HCT116 (cell line): ENCODE measurements around the gene PAH. TPM values are rescaled to one million over a fixed set of nuclear protein-coding genes. Genes with fewer than 3 reads are reported as not detected.
A peak's percentile ranks its signal among the peaks of the same experiment; 100 is the strongest.

Experiments
- ATAC-seq: fragments of 200-7000 bp; cut with Tn5 transposase; 2 replicates; pipeline ENCODE4 v1.9.1; 2020; ENCODE audit warnings: mild to moderate bottlenecking, moderate library complexity
- BruUV-seq: library from RNA; stranded (reverse); fragments of 400-500 nt; replicated peaks from 2 replicates; lab custom pipeline; 2021; lab: Mats Ljungman, UMichigan
- CTCF ChIA-PET: fragments of 300-600 bp; sonication (Branson Sonifier 250); formaldehyde crosslinking; loops from one replicate; lab custom pipeline; 2021; ENCODE audit warnings: antibody characterized with exemption; lab: Charles Lee
- POLR2A ChIA-PET: fragments of 300-600, 350-600 bp; sonication (Branson Sonifier 250); formaldehyde crosslinking; loops from one replicate; lab custom pipeline; 2021; ENCODE audit warnings: antibody characterized with exemption; lab: Charles Lee
- RAD21 ChIA-PET, 2 experiments: fragments of 300-600 bp; sonication (Branson Sonifier 250); formaldehyde crosslinking; loops; one replicate each; lab custom pipeline; 2023; ENCODE audit warnings: low total read pairs in 2 of 2; ENCODE audit not compliant: uncharacterized antibody in 2 of 2, unreplicated experiment in 2 of 2, low non-redundant PET in 1 of 2; lab: Charles Lee
- DNase-seq: peaks from one replicate; pipeline ENCODE4 v3.0.0-alpha.2; 2010; ENCODE audit warnings: low read depth, low spot score
- H2AFZ ChIP-seq: fragments of 200-600 bp; shearing (Covaris generic), sonication (generic); 2 replicates; pipeline ENCODE4 v1.6.1; 2017; ENCODE audit warnings: low read depth, mixed run types, mixed read lengths, antibody characterized with exemption, low read length; ENCODE audit not compliant: poor library complexity, severe bottlenecking
- H3K27ac ChIP-seq: 2 replicates; pipeline ENCODE4 v1.5.1; 2012; ENCODE audit warnings: low read depth, low read length
- H3K27me3 ChIP-seq: fragments of 200-600 bp; sonication (generic); 2 replicates; pipeline ENCODE4 v1.6.1; 2016; ENCODE audit warnings: mixed run types, low read length, mixed read lengths; ENCODE audit not compliant: insufficient read depth
- H3K36me3 ChIP-seq, 2 experiments: fragments of 200-500 bp in 1 of 2; fragments of 200-600 bp in 1 of 2; sonication (Bioruptor generic) in 1 of 2; sonication (generic) in 1 of 2; 2 replicates each; pipeline versions ENCODE4 v1.5.1 to v1.6.1; 2014 to 2016; ENCODE audit warnings: low read length in 2 of 2, inconsistent platforms in 1 of 2, mixed read lengths in 1 of 2, mixed run types in 1 of 2; ENCODE audit not compliant: insufficient read depth in 2 of 2, control insufficient read depth in 1 of 2
- H3K4me1 ChIP-seq, 2 experiments: fragments of 200-600 bp in 1 of 2; sonication (generic) in 1 of 2; 2 replicates each; pipeline versions ENCODE4 v1.5.1 to v1.6.1; 2012 to 2017; ENCODE audit warnings: low read length in 2 of 2, inconsistent platforms in 1 of 2, mild to moderate bottlenecking in 1 of 2, mixed read lengths in 1 of 2, mixed run types in 1 of 2, moderate library complexity in 1 of 2; ENCODE audit not compliant: insufficient read depth in 2 of 2, control insufficient read depth in 1 of 2
- H3K4me2 ChIP-seq: fragments of 200-600 bp; sonication (generic); 2 replicates; pipeline ENCODE4 v1.6.1; 2017; ENCODE audit warnings: mixed run types, low read length, mixed read lengths
- H3K4me3 ChIP-seq, 2 experiments: fragments of 200-600 bp in 1 of 2; sonication (generic) in 1 of 2; replicated peaks in 1 of 2; 2 replicates each; pipeline ENCODE4 v1.5.1; 2011 to 2016; ENCODE audit warnings: low read length in 2 of 2, control low read depth in 1 of 2, low read depth in 1 of 2, mild to moderate bottlenecking in 1 of 2, mixed read lengths in 1 of 2, mixed run types in 1 of 2
- H3K79me2 ChIP-seq: fragments of 200-600 bp; sonication (generic); 2 replicates; pipeline ENCODE4 v1.6.1; 2017; ENCODE audit warnings: mild to moderate bottlenecking, mixed run types, low read length, moderate library complexity, mixed read lengths; ENCODE audit not compliant: insufficient read depth
- H3K9ac ChIP-seq: fragments of 200-600 bp; sonication (generic); 2 replicates; pipeline ENCODE4 v1.6.1; 2016; ENCODE audit warnings: low read length, mixed read lengths
- H3K9me2 ChIP-seq: fragments of 200-600 bp; sonication (generic), shearing (Covaris generic); 2 replicates; pipeline ENCODE4 v1.6.1; 2017; ENCODE audit warnings: mixed run types, mild to moderate bottlenecking, moderate library complexity; ENCODE audit not compliant: insufficient read depth
- H3K9me3 ChIP-seq, 2 experiments: fragments of 200-500 bp in 1 of 2; fragments of 200-600 bp in 1 of 2; sonication (Bioruptor generic) in 1 of 2; sonication (generic) in 1 of 2; 2 replicates each; pipeline ENCODE4 v1.6.1; 2014 to 2017; ENCODE audit warnings: low read length in 2 of 2, mixed read lengths in 2 of 2, inconsistent platforms in 1 of 2, low read depth in 1 of 2, mild to moderate bottlenecking in 1 of 2, mixed run types in 1 of 2, moderate library complexity in 1 of 2; ENCODE audit not compliant: control insufficient read depth in 1 of 2, insufficient read depth in 1 of 2
- H4K20me1 ChIP-seq: fragments of 200-600 bp; sonication (generic), shearing (Covaris generic); 2 replicates; pipeline ENCODE4 v1.6.1; 2017; ENCODE audit warnings: mixed run types, mild to moderate bottlenecking, moderate library complexity; ENCODE audit not compliant: insufficient read depth
- ATF3 ChIP-seq: IDR thresholded peaks from 2 replicates; pipeline ENCODE4 v1.6.1; 2012
- CBX3 ChIP-seq: IDR thresholded peaks from 2 replicates; pipeline ENCODE4 v1.6.1; 2012; ENCODE audit warnings: low read depth
- CEBPB ChIP-seq: IDR thresholded peaks from 2 replicates; pipeline ENCODE4 v1.6.1; 2012; ENCODE audit warnings: low read depth
- EGR1 ChIP-seq: IDR thresholded peaks from 2 replicates; pipeline ENCODE4 v1.6.1; 2012; ENCODE audit warnings: low read depth
- ELF1 ChIP-seq: IDR thresholded peaks from 2 replicates; pipeline ENCODE4 v1.6.1; 2012; ENCODE audit warnings: low read depth, borderline replicate concordance
- EZH2phosphoT487 ChIP-seq: fragments of 200-600 bp; IDR thresholded peaks from 2 replicates; pipeline ENCODE4 v1.6.1; 2018; ENCODE audit warnings: antibody characterized with exemption, borderline replicate concordance
- FOSL1 ChIP-seq: IDR thresholded peaks from 2 replicates; pipeline ENCODE4 v1.6.1; 2012; ENCODE audit warnings: low read depth
- JUND ChIP-seq: IDR thresholded peaks from 2 replicates; pipeline ENCODE4 v1.6.1; 2012
- POLR2A ChIP-seq: IDR thresholded peaks from 2 replicates; pipeline ENCODE4 v1.7.0; 2011; ENCODE audit warnings: borderline replicate concordance; ENCODE audit not compliant: insufficient read depth, insufficient read length; ENCODE audit errors: extremely low read depth
- POLR2AphosphoS5 ChIP-seq: IDR thresholded peaks from 2 replicates; pipeline ENCODE4 v1.6.1; 2011; ENCODE audit warnings: mild to moderate bottlenecking, low read depth, low read length, moderate library complexity
- RAD21 ChIP-seq: IDR thresholded peaks from 2 replicates; pipeline ENCODE4 v1.6.1; 2012; ENCODE audit warnings: low read depth, mild to moderate bottlenecking
- SIN3A ChIP-seq: IDR thresholded peaks from 2 replicates; pipeline ENCODE4 v1.6.1; 2012; ENCODE audit warnings: low read depth
- SP1 ChIP-seq: IDR thresholded peaks from 2 replicates; pipeline ENCODE4 v1.6.1; 2012; ENCODE audit warnings: low read depth
- SRF ChIP-seq: IDR thresholded peaks from 2 replicates; pipeline ENCODE4 v1.6.1; 2012; ENCODE audit warnings: low read depth
- TCF7L2 ChIP-seq: IDR thresholded peaks from 2 replicates; pipeline ENCODE4 v1.7.0; 2011; ENCODE audit warnings: borderline replicate concordance, inconsistent platforms; ENCODE audit not compliant: insufficient read depth, insufficient read length; ENCODE audit errors: extremely low read depth
- ZFX ChIP-seq: fragments of 450-650 bp; IDR thresholded peaks from 2 replicates; pipeline ENCODE4 v1.6.1; 2017
- ZNF274 ChIP-seq: fragments of 200-500 bp; sonication (Bioruptor generic); IDR thresholded peaks from 2 replicates; pipeline ENCODE4 v1.6.1; 2014; ENCODE audit warnings: mild to moderate bottlenecking, low read depth, low read length, inconsistent platforms
- intact Hi-C: fragments of 100-400 bp; cut with micrococcal nuclease; formaldehyde crosslinking; loops from 2 replicates; pipeline ENCODE4 v1.10.0; 2022
- total RNA-seq: library from RNA; stranded (reverse); gene quantifications from one replicate; pipeline ENCODE4 v1.2.1, GENCODE V29; 2021; ENCODE audit not compliant: unreplicated experiment
- TF ChIP-seq, protein P1 (sequence below), 3 experiments: fragments of 200-600 bp in 1 of 3; sonication (generic) in 1 of 3; IDR thresholded peaks in 2 of 3; conservative IDR thresholded peaks in 1 of 3; 2 replicates each; pipeline ENCODE4 v1.5.1; 2012 to 2017; ENCODE audit warnings: low read depth in 2 of 3, low read length in 2 of 3, antibody characterized with exemption in 1 of 3, borderline replicate concordance in 1 of 3, control low read depth in 1 of 3, mild to moderate bottlenecking in 1 of 3, mixed read lengths in 1 of 3, mixed run types in 1 of 3, moderate library complexity in 1 of 3; ENCODE audit not compliant: insufficient read depth in 1 of 3

PAH gene
- total RNA-seq, 1 experiment from 2014 or later = 2.8 TPM

DNA sequence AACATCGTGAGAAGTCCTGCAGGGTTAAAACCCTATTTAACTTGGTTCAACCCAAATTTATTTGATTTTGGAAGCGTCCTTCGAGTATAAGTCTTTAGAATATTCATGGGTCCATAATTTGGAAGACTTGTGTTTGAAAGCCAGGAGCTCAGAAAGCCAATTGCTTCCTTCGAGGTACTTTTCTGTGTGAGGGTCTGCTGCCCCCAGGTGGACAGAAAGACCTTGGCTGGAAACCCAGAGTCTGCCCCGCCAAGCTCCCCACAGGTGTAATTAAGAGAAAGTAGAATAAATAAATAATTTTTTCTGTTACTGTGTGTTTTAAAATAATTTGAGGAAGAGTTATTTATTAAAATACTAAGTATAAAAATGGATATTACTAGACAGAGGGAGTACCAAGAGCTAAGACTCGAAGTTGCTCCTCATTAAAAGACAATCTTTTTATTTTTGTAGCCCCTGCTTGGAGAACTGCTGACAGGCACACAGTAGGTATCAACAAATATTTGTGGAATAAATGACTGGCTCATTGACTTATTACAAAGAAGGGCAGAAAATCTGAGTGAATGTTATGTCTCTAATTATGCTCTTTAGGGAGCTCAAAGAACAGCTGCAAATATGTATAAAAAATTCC, 105.8 kb downstream of the PAH start:
- H3K9ac ChIP-seq = no peak overlapping the region
- ATAC-seq = peak; percentile 64
- H3K9me3 ChIP-seq = no peaks in the 10 kb centered on the region
- H3K4me1 ChIP-seq = peaks cover 0 to 6% of the 10 kb centered on the region in 2 experiments; a peak in 1 of 4 replicates
- no peak overlapping the region for H3K4me3 ChIP-seq
- H3K27ac ChIP-seq = no peak overlapping the region
- ChIA-PET RAD21 (interaction anchor here in 1 of 2 experiments (0.8 kb wide), 1 partner anchor 43 kb away, joined by 3 read pairs; no protein-coding TSS in a partner anchor), POLR2A (no interaction called here), CTCF (interaction anchor here (0.6 to 1.5 kb wide), 12 partner anchors 8 to 1037 kb away, joined by 3 to 6 read pairs (median 4); no protein-coding TSS in a partner anchor)
- H4K20me1 ChIP-seq = no peaks in the 10 kb centered on the region
- BruUV-seq = no TSS peak
- no peak overlapping the region for H3K4me2 ChIP-seq
- H3K79me2 ChIP-seq = no peaks in the 10 kb centered on the region
- intact Hi-C loops = loop anchor here (2.0 to 5.0 kb wide), 3 partner anchors 329 to 1039 kb away; partner anchors contain the start of gene IGF1
- no peaks in the 10 kb centered on the region for H3K9me2 ChIP-seq
- H3K27me3 ChIP-seq = peaks cover 8% of the 10 kb centered on the region; the same call in 1 of the 2 replicates
- H2AFZ ChIP-seq = no peak overlapping the region
- DNase-seq = peak; percentile 12
- peak; percentile 66 for TF ChIP-seq RAD21
- TF ChIP-seq ATF3 = no peak
- no peak for TF ChIP-seq FOSL1
- no peak for TF ChIP-seq POLR2A
- TF ChIP-seq JUND = no peak
- TF ChIP-seq, protein P1, sequence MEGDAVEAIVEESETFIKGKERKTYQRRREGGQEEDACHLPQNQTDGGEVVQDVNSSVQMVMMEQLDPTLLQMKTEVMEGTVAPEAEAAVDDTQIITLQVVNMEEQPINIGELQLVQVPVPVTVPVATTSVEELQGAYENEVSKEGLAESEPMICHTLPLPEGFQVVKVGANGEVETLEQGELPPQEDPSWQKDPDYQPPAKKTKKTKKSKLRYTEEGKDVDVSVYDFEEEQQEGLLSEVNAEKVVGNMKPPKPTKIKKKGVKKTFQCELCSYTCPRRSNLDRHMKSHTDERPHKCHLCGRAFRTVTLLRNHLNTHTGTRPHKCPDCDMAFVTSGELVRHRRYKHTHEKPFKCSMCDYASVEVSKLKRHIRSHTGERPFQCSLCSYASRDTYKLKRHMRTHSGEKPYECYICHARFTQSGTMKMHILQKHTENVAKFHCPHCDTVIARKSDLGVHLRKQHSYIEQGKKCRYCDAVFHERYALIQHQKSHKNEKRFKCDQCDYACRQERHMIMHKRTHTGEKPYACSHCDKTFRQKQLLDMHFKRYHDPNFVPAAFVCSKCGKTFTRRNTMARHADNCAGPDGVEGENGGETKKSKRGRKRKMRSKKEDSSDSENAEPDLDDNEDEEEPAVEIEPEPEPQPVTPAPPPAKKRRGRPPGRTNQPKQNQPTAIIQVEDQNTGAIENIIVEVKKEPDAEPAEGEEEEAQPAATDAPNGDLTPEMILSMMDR (IDR thresholded peaks at IDR 0.05 in 2 of 3, conservative IDR thresholded peaks at IDR 0.05 in 1 of 3; ENCODE audit: borderline replicate concordance in 1 of 3, insufficient read depth in 1 of 3, low read depth in 2 of 3, low read length in 2 of 3) = peak; percentile 33 to 73 (median 59); a peak in 5 of 6 replicates
- H3K36me3 ChIP-seq = no peaks in the 10 kb centered on the region

DNA sequence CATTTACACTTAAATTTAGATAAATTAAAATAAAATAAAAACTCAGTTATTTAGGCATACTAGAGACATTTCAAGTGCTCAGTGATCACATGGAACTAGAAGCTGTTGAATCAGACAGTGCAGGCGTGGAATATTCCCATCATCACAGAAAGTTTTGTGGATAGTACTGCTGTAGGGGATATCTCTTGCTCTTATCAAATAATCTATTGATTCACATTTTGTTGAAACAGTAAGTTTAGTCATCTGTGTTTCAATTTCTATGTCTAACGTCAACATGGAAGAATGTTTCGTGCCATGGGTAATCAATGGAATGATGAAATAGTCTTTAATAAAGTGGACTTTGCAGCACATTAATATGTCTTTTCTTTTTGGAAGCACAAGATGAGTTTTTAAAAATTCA, 108.6 kb downstream of the PAH start:
- Histone ChIP-seq H4K20me1 (no peaks in the 10 kb centered on the region), H3K4me2 (no peak overlapping the region), H3K4me1 (no peaks in the 10 kb centered on the region), H3K36me3 (no peaks in the 10 kb centered on the region), H3K27me3 (peaks cover 8% of the 10 kb centered on the region; the same call in 1 of the 2 replicates), H3K79me2 (no peaks in the 10 kb centered on the region), H2AFZ (no peak overlapping the region), H3K9ac (no peak overlapping the region), H3K9me3 (no peaks in the 10 kb centered on the region), H3K4me3 (no peak overlapping the region), H3K27ac (no peak overlapping the region), H3K9me2 (no peaks in the 10 kb centered on the region)
- RAD21 ChIA-PET = no interaction called here
- intact Hi-C loops = no loop called here
- ATAC-seq (no peak), DNase-seq (no peak)
- POLR2A ChIA-PET = no interaction called here
- BruUV-seq = no TSS peak
- CTCF ChIA-PET = interaction anchor here (2.3 kb wide), 1 partner anchor 8 kb away, joined by 11 read pairs; no protein-coding TSS in a partner anchor
- TF ChIP-seq EZH2phosphoT487 (no peak), POLR2AphosphoS5 (no peak), TCF7L2 (no peak), ELF1 (no peak), SP1 (no peak), SRF (no peak), SIN3A (no peak), EGR1 (no peak), POLR2A (no peak), CBX3 (no peak), ZFX (no peak), CEBPB (no peak), RAD21 (no peak), ZNF274 (no peak)
